ENCODE results near the gene MTERF2. TPM values are rescaled to one million over a fixed set of nuclear protein-coding genes. Genes with fewer than 3 reads are reported as not detected.

The MTERF2 gene
- total RNA-seq, 1 donor from 2014 or later: 20.4 TPM

- peaks cover 3% of the 10 kb centered on the region for H3K9me3 Mint-ChIP-seq
- no peak overlapping the region for H3K4me3 Mint-ChIP-seq
- TF ChIP-seq CTCF (conservative IDR thresholded peaks at IDR 0.05): no peak
- H3K4me1 Mint-ChIP-seq: no peaks in the 10 kb centered on the region
- DNase-seq (ENCODE audit: low read depth, low spot score): no peak
- no peaks in the 10 kb centered on the region for H3K27me3 Mint-ChIP-seq (ENCODE audit: low read depth)
- no peak overlapping the region for H3K27ac Mint-ChIP-seq (ENCODE audit: unreplicated experiment)
- peaks cover 4% of the 10 kb centered on the region for H3K36me3 Mint-ChIP-seq (ENCODE audit: low read depth)
Observed at GRCh38 chr12:106941481-106942156, 45.3 kb downstream of the MTERF2 start.

- Mint-ChIP-seq H3K4me3 (no peak overlapping the region), H3K4me1 (no peaks in the 10 kb centered on the region), H3K27me3 (ENCODE audit: low read depth) (peaks cover 2% of the 10 kb centered on the region), H3K9me3 (peaks cover 4% of the 10 kb centered on the region), H3K27ac (ENCODE audit: unreplicated experiment) (no peak overlapping the region), H3K36me3 (ENCODE audit: low read depth) (no peaks in the 10 kb centered on the region)
- no peak for TF ChIP-seq CTCF (conservative IDR thresholded peaks at IDR 0.05)
- no peak for DNase-seq (ENCODE audit: low read depth, low spot score)
Observed at GRCh38 chr12:106934277-106934676, 52.7 kb downstream of the MTERF2 start.

Other genes with a start within 250 kb of the MTERF2 start
- gene RIC8B, start 212.5 kb downstream of the MTERF2 start, total RNA-seq: 33.2 and 33.8 TPM in 2 replicates
- gene TMEM263, start 31.2 kb downstream of the MTERF2 start, total RNA-seq: 27.9 and 29.9 TPM in 2 replicates
- 24.8 and 25.4 TPM in 2 replicates for gene CRY1, start 106.4 kb upstream of the MTERF2 start, total RNA-seq